MM.1S (cell line): Measurements from ENCODE around the gene ADK.

Experiments
- CTCF ChIP-seq: fragments of 300-600 bp; sonication (generic); IDR thresholded peaks from 2 replicates; pipeline ENCODE4 v1.5.1; 2016; ENCODE audit warnings: antibody characterized with exemption, low read length, mixed read lengths
- EZH2phosphoT487 ChIP-seq: fragments of 300-600 bp; sonication (generic); IDR thresholded peaks from 2 replicates; pipeline ENCODE4 v1.6.1; 2018; ENCODE audit warnings: antibody characterized with exemption, low read length

- no peak for TF ChIP-seq CTCF
- TF ChIP-seq EZH2phosphoT487, result no peak
These were observed 518.2 kb downstream of the ADK start for GRCh38 chr10:74669210-74669609.
